ENCODE results near the gene TRIO. TPM values are rescaled to one million over a fixed set of nuclear protein-coding genes. Genes with fewer than 3 reads are reported as not detected.

TRIO gene
- total and polyA plus RNA-seq, 3 experiments from 2014 or later = 0.89 to 4.4 (median 4.2) TPM

GRCh38 chr5:14358536-14358935, 215.4 kb downstream of the TRIO start:
- peak overlapping the region in 1 of 8 donors; percentile 64 for H3K27ac Mint-ChIP-seq
- H3K27ac ChIP-seq (ENCODE audit: low read depth, low read length) = no peak overlapping the region
- POLR2A ChIA-PET = no interaction called here

GRCh38 chr5:14359069-14360043, 216.2 kb downstream of the TRIO start:
- Mint-ChIP-seq H3K27ac (no peak overlapping the region), H3K36me3 (no peaks in the 10 kb centered on the region), H3K9me3 (no peaks in the 10 kb centered on the region), H3K27me3 (peaks cover 3 to 5% of the 10 kb centered on the region in 2 donors), H3K4me1 (peaks cover 0 to 11% (median 3%) of the 10 kb centered on the region in 3 donors), H3K4me3 (peak overlapping the region in 1 of 7 donors; percentile 36)
- no peak for DNase-seq
- ChIA-PET CTCF (interaction anchor here (1.1 to 1.5 kb wide), 2 partner anchors 54 to 289 kb away, joined by 3 to 9 read pairs; no protein-coding TSS in a partner anchor), POLR2A (no interaction called here)
- H3K36me3 ChIP-seq (ENCODE audit: insufficient read depth, low read length) = no peaks in the 10 kb centered on the region
- no peaks in the 10 kb centered on the region for H3K27me3 ChIP-seq (ENCODE audit: insufficient read depth, low read length, poor library complexity, severe bottlenecking)
- no peaks in the 10 kb centered on the region for H3K4me1 ChIP-seq (ENCODE audit: insufficient read depth, low read length)
- no peaks in the 10 kb centered on the region for H3K9me3 ChIP-seq (ENCODE audit: low read length)
- no peak overlapping the region for H3K4me3 ChIP-seq (ENCODE audit: low read length)
- no peak overlapping the region for H3K27ac ChIP-seq (ENCODE audit: low read depth, low read length)

More at GRCh38 chr5:14358536-14358935, 215.4 kb downstream of the TRIO start:
- Histone ChIP-seq H3K27me3 (ENCODE audit: insufficient read depth, low read length, poor library complexity, severe bottlenecking) (no peaks in the 10 kb centered on the region), H3K4me1 (ENCODE audit: insufficient read depth, low read length) (no peaks in the 10 kb centered on the region), H3K4me3 (ENCODE audit: low read length) (no peak overlapping the region), H3K36me3 (ENCODE audit: insufficient read depth, low read length) (no peaks in the 10 kb centered on the region), H3K9me3 (ENCODE audit: low read length) (no peaks in the 10 kb centered on the region)
- DNase-seq = no peak
- H3K4me3 Mint-ChIP-seq = no peak overlapping the region
- H3K9me3 Mint-ChIP-seq = no peaks in the 10 kb centered on the region
- peaks cover 0 to 7% (median 0%) of the 10 kb centered on the region in 3 donors for H3K4me1 Mint-ChIP-seq
- CTCF ChIA-PET = interaction anchor here (1.5 to 2.8 kb wide), 2 partner anchors 55 to 290 kb away, joined by 3 to 15 read pairs; no protein-coding TSS in a partner anchor
- peaks cover 3 to 5% of the 10 kb centered on the region in 2 donors for H3K27me3 Mint-ChIP-seq
- no peaks in the 10 kb centered on the region for H3K36me3 Mint-ChIP-seq

GRCh38 chr5:14362491-14362890, 219.3 kb downstream of the TRIO start:
- Histone ChIP-seq H3K4me3 (ENCODE audit: low read length) (no peak overlapping the region), H3K4me1 (ENCODE audit: insufficient read depth, low read length) (peaks cover 25% of the 10 kb centered on the region), H3K27me3 (ENCODE audit: insufficient read depth, low read length, poor library complexity, severe bottlenecking) (no peaks in the 10 kb centered on the region), H3K9me3 (ENCODE audit: low read length) (no peaks in the 10 kb centered on the region), H3K36me3 (ENCODE audit: insufficient read depth, low read length) (no peaks in the 10 kb centered on the region), H3K27ac (ENCODE audit: low read depth, low read length) (no peak overlapping the region)
- no peak for DNase-seq
- Mint-ChIP-seq H3K4me3 (no peak overlapping the region), H3K4me1 (peaks cover 16 to 32% (median 32%) of the 10 kb centered on the region in 3 donors), H3K27me3 (peaks cover 3 to 5% of the 10 kb centered on the region in 2 donors), H3K27ac (no peak overlapping the region), H3K36me3 (no peaks in the 10 kb centered on the region), H3K9me3 (no peaks in the 10 kb centered on the region)
- POLR2A ChIA-PET = no interaction called here
- CTCF ChIA-PET = interaction anchor here (1.3 to 7.5 kb wide), 5 partner anchors 9 to 295 kb away, joined by 3 to 122 read pairs (median 6); no protein-coding TSS in a partner anchor

GRCh38 chr5:14364096-14364495, 221.0 kb downstream of the TRIO start:
- Mint-ChIP-seq H3K9me3 (no peaks in the 10 kb centered on the region), H3K4me1 (peaks cover 16 to 37% (median 32%) of the 10 kb centered on the region in 3 donors), H3K4me3 (no peak overlapping the region), H3K27ac (no peak overlapping the region), H3K27me3 (peaks cover 3 to 5% of the 10 kb centered on the region in 2 donors), H3K36me3 (no peaks in the 10 kb centered on the region)
- Histone ChIP-seq H3K36me3 (ENCODE audit: insufficient read depth, low read length) (no peaks in the 10 kb centered on the region), H3K9me3 (ENCODE audit: low read length) (no peaks in the 10 kb centered on the region), H3K4me1 (ENCODE audit: insufficient read depth, low read length) (peaks cover 25% of the 10 kb centered on the region), H3K27me3 (ENCODE audit: insufficient read depth, low read length, poor library complexity, severe bottlenecking) (no peaks in the 10 kb centered on the region), H3K27ac (ENCODE audit: low read depth, low read length) (no peak overlapping the region), H3K4me3 (ENCODE audit: low read length) (no peak overlapping the region)
- DNase-seq = peak in 2 of 5 donors; percentile 24 to 41
- CTCF ChIA-PET = interaction anchor here (0.7 to 7.5 kb wide), 8 partner anchors 9 to 300 kb away, joined by 3 to 122 read pairs (median 4); partner anchors contain the start of gene OTULIN
- POLR2A ChIA-PET = no interaction called here

- H3K36me3 Mint-ChIP-seq = no peaks in the 10 kb centered on the region
- Histone ChIP-seq H3K27ac (ENCODE audit: low read depth, low read length) (no peak overlapping the region), H3K4me1 (ENCODE audit: insufficient read depth, low read length) (peaks cover 25% of the 10 kb centered on the region), H3K36me3 (ENCODE audit: insufficient read depth, low read length) (no peaks in the 10 kb centered on the region), H3K27me3 (ENCODE audit: insufficient read depth, low read length, poor library complexity, severe bottlenecking) (no peaks in the 10 kb centered on the region), H3K4me3 (ENCODE audit: low read length) (no peak overlapping the region), H3K9me3 (ENCODE audit: low read length) (no peaks in the 10 kb centered on the region)
- peaks cover 2 to 3% of the 10 kb centered on the region in 2 donors for H3K27me3 Mint-ChIP-seq
- no peaks in the 10 kb centered on the region for H3K9me3 Mint-ChIP-seq
- no peak overlapping the region for H3K4me3 Mint-ChIP-seq
- CTCF ChIA-PET = interaction anchor here (0.7 to 7.5 kb wide), 7 partner anchors 10 to 639 kb away, joined by 3 to 122 read pairs (median 4); partner anchors contain the start of gene OTULIN
- H3K27ac Mint-ChIP-seq = peak overlapping the region in 5 of 8 donors; percentile 1 to 70 (median 60)
- POLR2A ChIA-PET = interaction anchor here (0.9 kb wide), 1 partner anchor 217 kb away, joined by 3 read pairs; the partner anchor contains the start of gene OTULINL
- no peak for DNase-seq
- H3K4me1 Mint-ChIP-seq = peaks cover 16 to 37% (median 32%) of the 10 kb centered on the region in 3 donors
These were observed 221.7 kb downstream of the TRIO start for GRCh38 chr5:14364576-14365472.

GRCh38 chr5:14365831-14366430, 222.8 kb downstream of the TRIO start:
- H3K4me3 Mint-ChIP-seq = peak overlapping the region in 6 of 7 donors; percentile 6 to 38 (median 18)
- Histone ChIP-seq H3K4me3 (ENCODE audit: low read length) (no peak overlapping the region), H3K4me1 (ENCODE audit: insufficient read depth, low read length) (peaks cover 25% of the 10 kb centered on the region), H3K27me3 (ENCODE audit: insufficient read depth, low read length, poor library complexity, severe bottlenecking) (no peaks in the 10 kb centered on the region), H3K9me3 (ENCODE audit: low read length) (no peaks in the 10 kb centered on the region), H3K27ac (ENCODE audit: low read depth, low read length) (no peak overlapping the region), H3K36me3 (ENCODE audit: insufficient read depth, low read length) (no peaks in the 10 kb centered on the region)
- peaks cover 16 to 37% (median 32%) of the 10 kb centered on the region in 3 donors for H3K4me1 Mint-ChIP-seq
- peak overlapping the region in 7 of 8 donors; percentile 1 to 84 (median 69) for H3K27ac Mint-ChIP-seq
- peak in 2 of 5 donors; percentile 15 to 48 for DNase-seq
- no peaks in the 10 kb centered on the region for H3K36me3 Mint-ChIP-seq
- ChIA-PET POLR2A (interaction anchor here (0.9 kb wide), 1 partner anchor 216 kb away, joined by 3 read pairs; the partner anchor contains the start of gene OTULINL), CTCF (interaction anchor here (1.0 to 7.5 kb wide), 5 partner anchors 11 to 638 kb away, joined by 3 to 122 read pairs (median 4); no protein-coding TSS in a partner anchor)
- H3K27me3 Mint-ChIP-seq = peaks cover 2 to 3% of the 10 kb centered on the region in 2 donors
- H3K9me3 Mint-ChIP-seq = no peaks in the 10 kb centered on the region

- Mint-ChIP-seq H3K27me3 (peaks cover 2 to 3% of the 10 kb centered on the region in 2 donors), H3K4me3 (no peak overlapping the region), H3K27ac (no peak overlapping the region), H3K4me1 (peaks cover 16 to 37% (median 32%) of the 10 kb centered on the region in 3 donors), H3K9me3 (no peaks in the 10 kb centered on the region), H3K36me3 (no peaks in the 10 kb centered on the region)
- Histone ChIP-seq H3K4me1 (ENCODE audit: insufficient read depth, low read length) (peaks cover 25% of the 10 kb centered on the region), H3K36me3 (ENCODE audit: insufficient read depth, low read length) (no peaks in the 10 kb centered on the region), H3K9me3 (ENCODE audit: low read length) (no peaks in the 10 kb centered on the region), H3K4me3 (ENCODE audit: low read length) (no peak overlapping the region), H3K27me3 (ENCODE audit: insufficient read depth, low read length, poor library complexity, severe bottlenecking) (no peaks in the 10 kb centered on the region), H3K27ac (ENCODE audit: low read depth, low read length) (no peak overlapping the region)
- ChIA-PET CTCF (interaction anchor here (1.0 to 7.5 kb wide), 4 partner anchors 12 to 281 kb away, joined by 3 to 122 read pairs (median 4); no protein-coding TSS in a partner anchor), POLR2A (no interaction called here)
- DNase-seq = no peak
These were observed 223.6 kb downstream of the TRIO start for GRCh38 chr5:14366763-14367162.

All from CD8-positive, alpha-beta memory T cell (primary cell).